Measurements from ENCODE around the gene FAM227B. TPM values are rescaled to one million over a fixed set of nuclear protein-coding genes. Genes with fewer than 3 reads are reported as not detected.

Gene FAM227B
- total RNA-seq, 1 experiment from 2014 or later, result 7.1 TPM

DNA sequence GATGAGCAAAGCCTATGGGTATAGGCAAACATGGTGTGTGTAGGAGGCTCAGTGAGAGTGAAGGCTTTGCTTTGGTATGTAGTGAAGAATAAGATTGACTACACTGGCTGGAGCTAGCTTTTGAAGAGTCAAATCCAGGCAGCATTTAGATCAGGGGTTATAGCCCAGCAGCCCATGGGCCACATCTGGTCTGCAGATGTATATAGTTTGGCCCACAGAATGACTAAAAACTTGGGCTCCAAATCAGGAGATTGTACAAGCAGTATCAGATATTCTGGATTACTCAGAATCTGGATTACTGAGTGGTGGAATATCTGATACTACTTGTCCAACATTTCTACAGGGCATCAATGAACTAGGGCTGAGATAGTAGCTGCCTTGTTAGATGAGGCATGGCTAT is 290.5 kb downstream of the FAM227B start:
- H3K9me3 ChIP-seq (replicated peaks), result no peaks in the 10 kb centered on the region
- H3K27me3 ChIP-seq (replicated peaks), result no peaks in the 10 kb centered on the region
- H3K4me1 ChIP-seq (replicated peaks), result no peaks in the 10 kb centered on the region
- no peaks in the 10 kb centered on the region for H3K36me3 ChIP-seq
- H3K27ac ChIP-seq, result no peak overlapping the region
- H3K4me3 ChIP-seq, result no peak overlapping the region
- no peak for DNase-seq (ENCODE audit: low read depth in 1 of 2, low spot score in 2 of 2)

DNA sequence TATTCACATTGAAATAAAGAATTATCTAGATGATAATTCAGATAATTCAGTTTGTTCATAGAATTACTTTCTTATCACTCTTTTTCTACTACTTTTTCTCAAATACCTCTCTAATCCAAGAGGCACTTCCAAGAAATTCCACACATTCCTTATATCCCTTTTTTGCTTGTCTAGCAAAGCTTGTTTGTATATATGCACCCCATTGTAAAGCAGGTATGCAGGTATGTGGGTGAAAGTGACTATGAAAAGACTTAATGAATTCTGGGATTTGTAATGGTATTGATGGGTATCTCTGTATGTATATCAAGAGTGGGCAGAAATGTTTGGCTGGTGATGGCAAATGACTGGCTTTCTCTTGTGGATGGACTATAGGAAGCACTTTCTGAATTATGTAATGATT is 291.7 kb downstream of the FAM227B start:
- Histone ChIP-seq H3K27me3 (replicated peaks) (no peaks in the 10 kb centered on the region; the same call in 1 of the 2 replicates), H3K4me1 (replicated peaks) (no peaks in the 10 kb centered on the region), H3K4me3 (no peak overlapping the region), H3K27ac (no peak overlapping the region), H3K36me3 (no peaks in the 10 kb centered on the region), H3K9me3 (replicated peaks) (no peaks in the 10 kb centered on the region)
- no peak for DNase-seq (ENCODE audit: low read depth in 1 of 2, low spot score in 2 of 2)

DNA sequence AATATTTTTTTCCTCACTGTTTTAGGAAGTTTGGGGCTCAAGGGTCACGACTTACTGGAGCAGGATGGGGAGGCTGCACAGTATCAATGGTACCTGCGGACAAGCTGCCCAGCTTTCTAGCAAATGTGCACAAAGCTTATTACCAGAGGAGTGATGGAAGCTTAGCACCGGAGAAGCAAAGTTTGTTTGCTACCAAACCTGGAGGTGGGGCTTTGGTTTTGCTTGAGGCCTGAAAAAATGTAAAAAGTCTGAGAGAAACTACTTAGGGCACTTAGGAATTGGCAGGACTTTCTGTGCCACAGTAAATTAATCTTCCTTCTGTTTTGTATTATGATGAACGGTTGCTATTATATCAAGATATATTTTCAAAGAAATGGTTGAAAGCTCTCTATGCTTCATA is 292.7 kb downstream of the FAM227B start:
- DNase-seq (ENCODE audit: low read depth in 1 of 2, low spot score in 2 of 2), result no peak
- Histone ChIP-seq H3K27me3 (replicated peaks) (no peaks in the 10 kb centered on the region; the same call in 1 of the 2 replicates), H3K27ac (no peak overlapping the region), H3K4me3 (no peak overlapping the region), H3K9me3 (replicated peaks) (no peaks in the 10 kb centered on the region), H3K36me3 (no peaks in the 10 kb centered on the region), H3K4me1 (replicated peaks) (no peaks in the 10 kb centered on the region)

DNA sequence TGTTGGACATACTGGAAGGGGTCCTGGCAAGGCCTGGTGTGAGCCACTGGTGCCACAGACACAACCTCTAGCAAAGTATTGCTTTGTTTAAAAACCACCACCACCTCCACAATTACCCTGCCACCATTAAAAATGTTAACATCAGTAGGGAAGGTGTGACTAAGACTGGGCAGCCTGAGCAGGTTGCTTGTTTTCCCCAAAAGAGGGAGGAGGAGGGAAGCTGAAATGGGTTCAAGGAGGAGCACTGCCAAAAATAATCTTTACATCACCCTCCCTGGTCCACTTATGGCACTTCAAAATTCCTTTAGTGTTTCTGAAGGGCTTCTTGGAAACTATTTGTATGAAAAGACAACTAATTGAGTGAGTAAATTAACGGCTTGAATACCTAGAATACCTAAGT is 297.4 kb downstream of the FAM227B start:
- DNase-seq (ENCODE audit: low read depth in 1 of 2, low spot score in 2 of 2), result no peak
- Histone ChIP-seq H3K4me1 (replicated peaks) (no peaks in the 10 kb centered on the region), H3K9me3 (replicated peaks) (no peaks in the 10 kb centered on the region), H3K27ac (no peak overlapping the region), H3K4me3 (no peak overlapping the region), H3K27me3 (replicated peaks) (no peaks in the 10 kb centered on the region; the same call in 1 of the 2 replicates), H3K36me3 (peaks cover 4% of the 10 kb centered on the region; the same call in 1 of the 2 replicates)

DNA sequence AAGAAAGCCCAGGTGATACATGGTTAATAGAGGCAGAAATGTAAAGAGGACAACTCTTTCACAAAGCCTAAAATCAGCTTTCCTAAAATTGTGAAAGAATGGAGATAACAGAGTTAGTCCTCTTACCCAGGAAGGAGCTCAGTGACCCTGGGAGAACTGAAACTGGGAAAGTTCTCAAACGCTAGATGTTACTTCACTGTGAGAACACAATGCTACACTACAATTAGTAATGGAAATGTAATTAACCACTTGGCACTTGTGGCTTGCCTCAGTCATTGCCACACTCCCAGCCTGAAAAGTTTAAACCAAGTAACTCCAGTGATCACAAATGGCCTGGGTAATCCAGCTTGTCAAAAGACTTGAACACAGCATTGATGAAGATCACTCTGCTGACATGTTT is 300.3 kb downstream of the FAM227B start:
- Histone ChIP-seq H3K36me3 (peaks cover 4% of the 10 kb centered on the region; the same call in 1 of the 2 replicates), H3K27ac (no peak overlapping the region), H3K27me3 (replicated peaks) (no peaks in the 10 kb centered on the region; the same call in 1 of the 2 replicates), H3K4me1 (replicated peaks) (no peaks in the 10 kb centered on the region), H3K9me3 (replicated peaks) (no peaks in the 10 kb centered on the region), H3K4me3 (no peak overlapping the region)
- DNase-seq (ENCODE audit: low read depth in 1 of 2, low spot score in 2 of 2), result no peak

DNA sequence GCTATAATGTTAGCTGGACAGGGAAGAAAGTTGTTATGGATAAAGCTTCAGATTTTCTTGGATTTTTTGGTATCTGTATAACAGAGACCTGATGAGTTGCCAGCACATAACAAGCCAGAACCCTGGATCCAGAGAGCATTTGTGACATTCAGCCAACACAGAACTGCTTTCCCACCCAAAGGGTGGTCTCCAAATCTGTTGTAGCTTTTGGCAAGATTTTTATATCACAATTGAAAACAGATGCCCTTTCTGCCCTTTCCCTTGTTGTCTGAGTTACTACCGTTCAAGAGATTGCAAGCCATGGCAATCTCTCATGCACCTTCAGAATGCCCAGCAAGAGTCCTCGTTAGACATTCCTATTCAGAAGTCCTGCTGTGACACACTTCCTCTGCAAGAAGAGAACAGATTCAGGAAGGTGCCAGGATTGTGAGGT is 305.2 kb downstream of the FAM227B start:
- H3K27ac ChIP-seq, result no peak overlapping the region
- H3K4me1 ChIP-seq (replicated peaks), result no peaks in the 10 kb centered on the region
- H3K27me3 ChIP-seq (replicated peaks), result no peaks in the 10 kb centered on the region
- H3K4me3 ChIP-seq, result no peak overlapping the region
- no peaks in the 10 kb centered on the region for H3K9me3 ChIP-seq (replicated peaks)
- DNase-seq (ENCODE audit: low read depth in 1 of 2, low spot score in 2 of 2), result no peak
- peaks cover 3% of the 10 kb centered on the region; the same call in 1 of the 2 replicates for H3K36me3 ChIP-seq

DNA sequence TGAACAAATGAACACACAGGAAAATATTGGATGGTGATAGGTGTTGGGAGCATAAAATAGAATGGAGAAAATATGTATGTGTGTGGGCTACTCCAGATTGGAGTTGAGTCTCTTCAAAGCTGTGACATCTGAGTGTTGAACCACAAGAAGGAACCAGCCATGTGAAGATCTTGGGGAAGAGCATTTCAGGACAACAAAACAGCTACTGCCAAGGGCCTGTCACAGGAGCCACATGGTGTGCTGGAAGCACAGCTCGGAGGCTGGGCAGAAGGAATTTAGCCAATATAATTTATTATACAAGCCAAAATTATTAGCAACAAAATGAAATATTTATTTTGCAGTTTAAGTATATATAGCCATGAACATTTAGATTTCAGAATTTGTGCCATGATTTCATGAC is 305.9 kb downstream of the FAM227B start:
- Histone ChIP-seq H3K9me3 (replicated peaks) (no peaks in the 10 kb centered on the region), H3K27ac (no peak overlapping the region), H3K27me3 (replicated peaks) (no peaks in the 10 kb centered on the region), H3K4me3 (no peak overlapping the region), H3K36me3 (no peaks in the 10 kb centered on the region), H3K4me1 (replicated peaks) (no peaks in the 10 kb centered on the region)
- DNase-seq (ENCODE audit: low read depth in 1 of 2, low spot score in 2 of 2), result no peak

DNA sequence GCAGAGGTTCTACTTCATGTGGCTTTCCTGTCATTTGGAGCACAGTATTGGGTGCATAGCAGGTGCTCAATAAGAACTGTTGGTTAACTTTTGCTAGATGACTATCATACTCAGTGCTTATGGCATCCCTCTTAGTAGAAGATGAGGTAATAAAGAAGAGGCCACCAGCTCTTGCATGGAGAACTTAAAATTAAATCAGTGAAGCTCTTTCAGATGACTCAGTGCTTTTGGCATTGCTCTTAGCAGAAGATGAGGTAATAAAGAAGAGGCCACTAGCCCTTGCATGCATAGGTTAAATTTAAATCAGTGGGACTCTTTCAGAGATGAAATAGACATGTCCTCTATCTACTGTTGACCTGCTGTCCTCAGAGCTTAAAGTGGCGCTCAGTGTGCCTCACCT is 307.0 kb downstream of the FAM227B start:
- Histone ChIP-seq H3K9me3 (replicated peaks) (no peaks in the 10 kb centered on the region), H3K27me3 (replicated peaks) (no peaks in the 10 kb centered on the region), H3K27ac (no peak overlapping the region), H3K4me3 (no peak overlapping the region), H3K36me3 (no peaks in the 10 kb centered on the region), H3K4me1 (replicated peaks) (no peaks in the 10 kb centered on the region)
- no peak for DNase-seq (ENCODE audit: low read depth in 1 of 2, low spot score in 2 of 2)

DNA sequence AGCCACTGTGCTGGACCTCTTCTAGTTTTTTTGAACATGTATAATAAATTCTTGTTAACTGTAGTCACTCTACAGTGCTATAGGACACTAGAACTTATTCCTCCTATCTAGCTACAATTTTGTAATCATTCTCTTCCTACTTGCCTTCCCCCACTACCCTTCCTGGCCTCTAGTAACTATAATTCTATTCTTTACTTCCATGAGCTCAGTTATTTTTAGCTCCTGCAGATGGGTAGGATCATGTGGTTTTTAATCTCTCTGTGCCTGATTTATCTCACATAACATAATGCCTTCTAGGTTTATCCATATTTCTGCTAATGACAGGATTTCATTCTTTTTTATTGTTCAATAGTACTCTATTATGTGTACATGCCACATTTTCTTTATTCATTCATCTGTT is 310.7 kb downstream of the FAM227B start:
- DNase-seq (ENCODE audit: low read depth in 1 of 2, low spot score in 2 of 2), result no peak
- Histone ChIP-seq H3K27me3 (replicated peaks) (no peaks in the 10 kb centered on the region), H3K27ac (no peak overlapping the region), H3K36me3 (no peaks in the 10 kb centered on the region), H3K4me3 (no peak overlapping the region), H3K9me3 (replicated peaks) (no peaks in the 10 kb centered on the region), H3K4me1 (replicated peaks) (no peaks in the 10 kb centered on the region)

DNA sequence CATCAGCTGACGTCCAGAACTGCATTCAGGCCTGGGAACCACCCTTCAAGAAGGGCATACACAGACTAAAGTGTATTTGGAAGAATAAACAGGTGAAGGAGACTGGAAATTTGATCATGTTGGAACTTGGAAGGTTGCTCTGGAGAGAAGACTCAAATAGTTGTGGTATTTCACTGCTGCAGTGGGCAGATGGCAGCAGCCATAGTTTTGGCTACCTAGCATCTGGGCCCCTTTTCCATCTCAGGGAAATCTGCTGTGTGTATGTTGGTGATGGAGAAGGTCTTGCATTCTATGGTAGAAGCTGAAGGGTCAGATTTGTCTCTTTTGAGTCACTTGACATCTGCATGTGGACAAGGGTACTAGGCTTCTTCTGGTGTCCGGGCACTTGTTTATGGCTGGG is 311.9 kb downstream of the FAM227B start:
- Histone ChIP-seq H3K36me3 (peaks cover 3% of the 10 kb centered on the region; the same call in 1 of the 2 replicates), H3K9me3 (replicated peaks) (no peaks in the 10 kb centered on the region), H3K27ac (no peak overlapping the region), H3K4me3 (no peak overlapping the region), H3K4me1 (replicated peaks) (no peaks in the 10 kb centered on the region), H3K27me3 (replicated peaks) (no peaks in the 10 kb centered on the region)
- no peak for DNase-seq (ENCODE audit: low read depth in 1 of 2, low spot score in 2 of 2)

DNA sequence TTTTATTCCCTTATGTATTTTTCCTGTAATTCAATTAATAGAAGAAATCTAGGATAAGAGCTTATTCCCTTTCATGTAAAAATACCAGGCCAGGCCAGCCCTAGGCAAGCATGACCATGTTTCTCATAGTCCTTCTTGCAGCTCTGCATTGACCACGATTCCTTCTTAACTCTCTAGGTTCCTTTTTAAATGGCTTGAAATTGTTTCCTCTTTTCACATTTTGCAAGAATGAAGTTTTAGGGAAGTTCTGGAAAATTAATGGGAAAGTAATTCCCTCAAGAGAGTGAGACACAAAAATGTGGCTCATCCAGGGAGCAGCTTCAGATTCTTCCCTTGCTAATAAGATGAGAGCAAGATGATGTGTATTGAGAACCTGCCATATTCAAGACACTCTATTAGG is 314.1 kb downstream of the FAM227B start:
- Histone ChIP-seq H3K27ac (no peak overlapping the region), H3K9me3 (replicated peaks) (no peaks in the 10 kb centered on the region), H3K4me3 (no peak overlapping the region), H3K36me3 (peaks cover 3% of the 10 kb centered on the region; the same call in 1 of the 2 replicates), H3K4me1 (replicated peaks) (no peaks in the 10 kb centered on the region), H3K27me3 (replicated peaks) (no peaks in the 10 kb centered on the region)
- DNase-seq (ENCODE audit: low read depth in 1 of 2, low spot score in 2 of 2), result no peak

DNA sequence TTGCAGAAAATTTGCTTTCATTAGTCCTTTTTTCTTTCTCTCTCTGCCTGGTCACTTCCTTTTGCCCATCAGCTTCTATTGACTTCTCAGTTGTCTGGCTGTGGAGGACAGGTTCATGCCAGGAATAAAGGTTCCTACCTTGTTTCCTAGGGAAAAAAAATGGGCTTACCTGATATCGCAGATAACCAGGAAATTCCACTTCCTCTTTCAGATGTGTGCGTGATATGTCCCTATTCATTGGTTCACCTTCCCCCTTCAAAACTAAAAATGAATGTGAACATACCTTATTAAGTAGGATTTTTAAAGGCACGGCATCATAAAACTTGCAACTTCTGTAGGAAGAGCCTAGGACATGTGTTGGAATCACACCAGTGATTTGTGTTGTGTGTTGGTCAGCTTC is 317.6 kb downstream of the FAM227B start:
- no peak for DNase-seq (ENCODE audit: low read depth in 1 of 2, low spot score in 2 of 2)
- no peak overlapping the region for H3K27ac ChIP-seq
- no peaks in the 10 kb centered on the region for H3K4me1 ChIP-seq (replicated peaks)
- no peaks in the 10 kb centered on the region for H3K9me3 ChIP-seq (replicated peaks)
- H3K4me3 ChIP-seq, result no peak overlapping the region
- no peaks in the 10 kb centered on the region for H3K27me3 ChIP-seq (replicated peaks)
- H3K36me3 ChIP-seq, result peaks cover 3% of the 10 kb centered on the region; the same call in 1 of the 2 replicates

DNA sequence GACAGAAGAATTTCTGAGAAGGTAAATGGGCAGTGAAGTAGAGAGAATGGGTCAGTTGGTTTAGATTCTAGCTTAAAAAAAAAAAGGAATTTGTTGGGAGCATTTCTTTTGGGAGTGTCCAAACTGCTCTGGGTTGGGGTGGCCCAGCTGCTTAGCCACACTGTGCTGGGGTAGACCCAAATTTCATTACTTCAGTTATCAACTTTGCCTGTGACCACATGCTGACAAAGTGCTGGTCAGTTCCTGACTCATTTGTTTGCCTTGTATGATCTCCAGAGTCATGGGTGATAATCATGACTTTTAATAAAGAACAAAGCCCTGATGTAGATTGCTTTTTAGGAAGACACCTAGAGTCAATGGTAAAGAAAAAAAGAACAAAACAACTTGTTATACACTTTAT is 319.1 kb downstream of the FAM227B start:
- Histone ChIP-seq H3K9me3 (replicated peaks) (no peaks in the 10 kb centered on the region), H3K27ac (no peak overlapping the region), H3K27me3 (replicated peaks) (no peaks in the 10 kb centered on the region), H3K4me1 (replicated peaks) (no peaks in the 10 kb centered on the region), H3K4me3 (no peak overlapping the region), H3K36me3 (peaks cover 3% of the 10 kb centered on the region; the same call in 1 of the 2 replicates)
- DNase-seq (ENCODE audit: low read depth in 1 of 2, low spot score in 2 of 2), result no peak

DNA sequence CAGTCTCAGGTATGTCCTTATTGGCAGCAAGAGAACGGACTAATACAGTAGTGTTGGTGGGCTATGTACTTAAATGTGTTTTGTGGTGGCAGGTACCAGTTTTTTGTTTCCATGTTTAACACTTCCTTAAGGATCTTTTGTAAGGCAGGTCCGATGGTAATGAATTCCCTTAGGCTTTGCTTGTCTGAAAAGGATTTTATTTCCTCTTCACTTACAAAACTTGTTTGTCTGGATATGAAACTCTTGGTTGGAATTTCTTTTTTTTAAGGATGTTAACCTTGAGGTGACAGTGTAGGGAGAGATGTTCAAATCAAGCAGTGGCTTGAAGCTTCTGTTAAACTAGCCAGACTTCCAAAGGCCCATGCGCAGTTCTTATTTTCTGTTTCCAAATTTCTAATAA is 319.8 kb downstream of the FAM227B start:
- no peak overlapping the region for H3K4me3 ChIP-seq
- no peak for DNase-seq (ENCODE audit: low read depth in 1 of 2, low spot score in 2 of 2)
- no peaks in the 10 kb centered on the region for H3K9me3 ChIP-seq (replicated peaks)
- no peaks in the 10 kb centered on the region for H3K27me3 ChIP-seq (replicated peaks)
- peaks cover 3% of the 10 kb centered on the region; the same call in 1 of the 2 replicates for H3K36me3 ChIP-seq
- H3K27ac ChIP-seq, result no peak overlapping the region
- no peaks in the 10 kb centered on the region for H3K4me1 ChIP-seq (replicated peaks)

DNA sequence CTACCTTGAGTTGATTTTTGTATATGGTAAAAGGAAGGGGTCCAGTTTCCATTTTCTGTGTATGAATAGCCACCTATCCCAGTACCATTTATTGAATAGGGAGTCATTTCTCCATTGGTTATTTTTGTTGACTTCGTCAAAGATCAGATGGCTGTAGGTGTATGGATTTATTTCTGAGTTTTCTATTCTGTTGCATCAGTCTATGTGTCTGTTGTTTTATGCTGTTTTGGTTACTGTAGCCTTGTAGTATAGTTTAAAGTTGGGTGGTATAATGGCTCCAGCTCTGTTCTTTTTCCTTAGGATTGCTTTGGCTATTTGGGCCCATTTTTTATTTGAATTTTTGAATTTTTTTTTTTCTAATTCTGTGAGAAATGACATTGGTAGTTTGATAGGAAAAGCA is 323.0 kb downstream of the FAM227B start:
- Histone ChIP-seq H3K9me3 (replicated peaks) (no peaks in the 10 kb centered on the region), H3K36me3 (peaks cover 3% of the 10 kb centered on the region; the same call in 1 of the 2 replicates), H3K27ac (no peak overlapping the region), H3K4me1 (replicated peaks) (no peaks in the 10 kb centered on the region), H3K27me3 (replicated peaks) (no peaks in the 10 kb centered on the region), H3K4me3 (no peak overlapping the region)
- no peak for DNase-seq (ENCODE audit: low read depth in 1 of 2, low spot score in 2 of 2)

Data from SJSA1 (cell line).